GM10248 (cell line): ENCODE measurements around the gene EXOC3.
A peak's percentile ranks its signal among the peaks of the same experiment; 100 is the strongest.
"Not testable (repeated sequence)": the region's sequence is repeated elsewhere in the genome, so short reads cannot be mapped to it uniquely, and the experiment has no call there.

Source experiments
- CTCF ChIA-PET: fragments of 300-600 bp; sonication (Branson Sonifier 250); formaldehyde crosslinking; extraction: SDS; loops from one replicate; lab custom pipeline; 2021; ENCODE audit warnings: antibody characterized with exemption; lab: Yijun Ruan, JAX
- POLR2A ChIA-PET: fragments of 350-650 bp; sonication (Branson Sonifier 250); formaldehyde crosslinking; extraction: SDS; loops from one replicate; lab custom pipeline; 2020; ENCODE audit warnings: antibody characterized with exemption; lab: Yijun Ruan, JAX
- DNase-seq: peaks from one replicate; pipeline ENCODE4 v3.0.0; 2012; ENCODE audit errors: extremely low spot score
- TF ChIP-seq, protein P1 (sequence below): IDR thresholded peaks from 2 replicates; pipeline ENCODE4 v1.5.1; 2012; ENCODE audit warnings: mild to moderate bottlenecking, low read depth; ENCODE audit errors: extremely low read depth, missing control alignments, control extremely low read depth

EXOC3 gene

DNA sequence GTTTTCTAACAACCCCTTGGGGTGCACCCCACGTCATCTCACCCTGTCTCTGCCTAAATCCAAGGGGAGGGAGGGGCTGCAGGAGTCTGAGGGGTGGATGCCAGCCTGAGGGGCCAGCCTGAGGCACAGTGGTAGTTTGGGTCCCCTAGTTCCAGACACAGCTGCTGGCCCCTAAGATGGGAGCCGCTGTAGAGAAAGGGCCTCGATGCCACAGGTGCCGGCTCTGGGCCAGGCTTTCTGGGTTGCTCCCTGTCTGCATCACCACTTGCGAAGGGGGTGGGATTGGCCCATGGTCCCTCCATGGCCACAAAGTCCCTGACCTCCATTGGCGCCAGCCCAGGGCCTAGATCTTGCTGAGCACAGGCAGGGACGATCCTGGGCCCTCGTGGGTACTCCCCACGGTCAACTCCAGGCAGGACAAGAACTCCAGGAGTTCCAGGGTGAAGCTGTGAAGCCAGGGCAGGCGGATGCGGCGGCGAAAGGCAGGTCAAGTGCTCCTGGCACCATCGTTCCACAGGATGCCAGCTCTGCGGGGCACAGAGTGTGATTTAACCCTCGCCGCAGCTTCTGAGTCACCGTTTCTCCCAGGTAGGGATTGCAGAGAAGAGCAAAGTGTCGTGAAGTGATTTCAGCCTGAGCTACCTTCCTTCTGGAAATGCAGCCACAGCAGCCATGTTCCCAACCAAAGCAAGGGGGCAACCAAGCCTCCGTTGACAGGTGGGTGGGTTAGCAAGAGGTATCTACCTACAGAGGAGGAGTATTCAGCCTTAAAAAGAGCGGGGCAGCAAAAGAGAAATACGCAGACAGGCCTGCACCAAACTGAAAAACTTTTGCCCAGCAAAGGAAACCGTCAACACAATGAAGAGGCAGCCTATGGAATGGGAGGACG lies 41.6 kb upstream of the EXOC3 start:
- TF ChIP-seq, protein P1, sequence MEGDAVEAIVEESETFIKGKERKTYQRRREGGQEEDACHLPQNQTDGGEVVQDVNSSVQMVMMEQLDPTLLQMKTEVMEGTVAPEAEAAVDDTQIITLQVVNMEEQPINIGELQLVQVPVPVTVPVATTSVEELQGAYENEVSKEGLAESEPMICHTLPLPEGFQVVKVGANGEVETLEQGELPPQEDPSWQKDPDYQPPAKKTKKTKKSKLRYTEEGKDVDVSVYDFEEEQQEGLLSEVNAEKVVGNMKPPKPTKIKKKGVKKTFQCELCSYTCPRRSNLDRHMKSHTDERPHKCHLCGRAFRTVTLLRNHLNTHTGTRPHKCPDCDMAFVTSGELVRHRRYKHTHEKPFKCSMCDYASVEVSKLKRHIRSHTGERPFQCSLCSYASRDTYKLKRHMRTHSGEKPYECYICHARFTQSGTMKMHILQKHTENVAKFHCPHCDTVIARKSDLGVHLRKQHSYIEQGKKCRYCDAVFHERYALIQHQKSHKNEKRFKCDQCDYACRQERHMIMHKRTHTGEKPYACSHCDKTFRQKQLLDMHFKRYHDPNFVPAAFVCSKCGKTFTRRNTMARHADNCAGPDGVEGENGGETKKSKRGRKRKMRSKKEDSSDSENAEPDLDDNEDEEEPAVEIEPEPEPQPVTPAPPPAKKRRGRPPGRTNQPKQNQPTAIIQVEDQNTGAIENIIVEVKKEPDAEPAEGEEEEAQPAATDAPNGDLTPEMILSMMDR = no peak
- POLR2A ChIA-PET = no interaction called here
- CTCF ChIA-PET = interaction anchor here (1.4 to 3.1 kb wide), 2 partner anchors 9 to 85 kb away, joined by 4 to 8 read pairs; no protein-coding TSS in a partner anchor
- DNase-seq = peak; percentile 16

DNA sequence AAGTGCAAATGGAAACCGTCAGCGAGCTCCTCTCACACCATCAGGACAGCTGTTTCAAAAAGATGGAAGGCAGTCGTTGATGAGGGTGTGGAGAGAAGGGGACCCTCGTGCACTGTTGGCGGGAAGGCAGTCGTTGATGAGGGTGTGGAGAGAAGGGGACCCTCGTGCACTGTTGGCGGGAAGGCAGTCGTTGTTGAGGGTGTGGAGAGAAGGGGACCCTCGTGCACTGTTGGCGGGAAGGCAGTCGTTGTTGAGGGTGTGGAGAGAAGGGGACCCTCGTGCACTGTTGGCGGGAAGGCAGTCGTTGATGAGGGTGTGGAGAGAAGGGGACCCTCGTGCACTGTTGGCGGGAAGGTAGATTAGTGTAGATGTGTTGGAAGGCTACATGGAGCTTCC lies 40.8 kb upstream of the EXOC3 start:
- CTCF ChIA-PET = interaction anchor here (1.0 to 3.1 kb wide), 6 partner anchors 9 to 86 kb away, joined by 3 to 8 read pairs (median 4); no protein-coding TSS in a partner anchor
- DNase-seq, POLR2A ChIA-PET: not testable (repeated sequence)

DNA sequence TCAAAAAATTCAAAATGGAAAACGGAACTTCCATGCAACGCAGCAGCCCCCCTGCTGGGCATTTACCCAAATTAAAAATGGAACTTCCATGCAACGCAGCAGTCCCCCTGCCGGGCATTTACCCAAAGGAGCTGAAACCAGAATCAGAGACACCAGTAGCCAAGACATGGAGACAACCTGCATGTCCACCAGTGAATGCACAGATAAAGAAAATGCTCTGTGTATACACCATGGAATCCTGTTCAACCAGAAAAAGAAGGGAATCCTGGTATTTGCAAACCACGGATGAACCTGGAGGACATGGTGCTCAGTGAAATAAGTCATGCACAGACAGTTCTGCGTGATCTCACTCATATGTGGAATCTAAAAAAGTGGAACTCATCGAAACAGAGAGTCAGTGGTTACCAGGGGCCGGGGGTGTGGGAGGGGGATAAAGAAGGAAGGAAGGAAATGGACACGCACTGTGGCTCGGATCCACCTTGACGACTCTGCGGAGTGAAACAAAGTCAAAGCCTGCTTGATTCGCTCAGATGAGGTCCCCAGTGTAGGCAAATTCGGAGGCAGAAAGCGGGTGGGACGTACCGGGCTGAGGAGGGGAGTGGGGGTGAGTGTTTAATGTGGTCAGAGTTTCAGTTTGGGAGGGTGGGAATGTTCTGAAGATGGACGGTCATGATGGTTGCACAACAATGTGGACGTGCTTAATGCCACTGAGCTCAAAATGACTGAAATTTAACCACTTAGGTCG lies 40.2 kb upstream of the EXOC3 start:
- TF ChIP-seq, protein P1 = no peak
- POLR2A ChIA-PET = interaction anchor here (0.7 kb wide), 1 partner anchor 74 kb away, joined by 3 read pairs; no protein-coding TSS in a partner anchor
- peak; percentile 67 for DNase-seq
- CTCF ChIA-PET = interaction anchor here (0.8 to 3.1 kb wide), 8 partner anchors 10 to 86 kb away, joined by 3 to 8 read pairs (median 4); no protein-coding TSS in a partner anchor

DNA sequence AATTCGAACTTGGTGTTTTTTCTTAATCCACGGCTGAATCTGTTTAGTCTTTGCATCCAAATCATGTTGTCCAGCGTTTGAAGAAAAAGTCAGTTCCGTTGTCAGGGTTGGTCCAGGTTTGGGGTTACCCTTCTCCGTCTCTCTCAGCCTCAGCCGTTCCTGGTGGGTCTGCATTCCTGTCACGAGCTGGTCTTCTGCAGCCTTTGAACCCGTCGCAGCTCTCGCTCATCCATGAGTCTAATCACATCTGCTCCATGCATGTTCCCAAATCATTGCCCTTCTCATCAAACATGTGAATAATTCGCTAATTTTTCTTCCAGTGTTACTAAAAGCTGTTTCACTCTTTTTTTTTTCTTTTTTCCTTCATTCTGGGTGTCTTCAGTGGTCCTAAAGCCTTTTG lies 39.0 kb upstream of the EXOC3 start:
- ChIA-PET CTCF (interaction anchor here (0.8 to 3.1 kb wide), 6 partner anchors 14 to 87 kb away, joined by 3 to 8 read pairs (median 4); no protein-coding TSS in a partner anchor), POLR2A (interaction anchor here (1.3 kb wide), 1 partner anchor 21 kb away, joined by 3 read pairs; no protein-coding TSS in a partner anchor)
- TF ChIP-seq, protein P1 = no peak
- DNase-seq = no peak

DNA sequence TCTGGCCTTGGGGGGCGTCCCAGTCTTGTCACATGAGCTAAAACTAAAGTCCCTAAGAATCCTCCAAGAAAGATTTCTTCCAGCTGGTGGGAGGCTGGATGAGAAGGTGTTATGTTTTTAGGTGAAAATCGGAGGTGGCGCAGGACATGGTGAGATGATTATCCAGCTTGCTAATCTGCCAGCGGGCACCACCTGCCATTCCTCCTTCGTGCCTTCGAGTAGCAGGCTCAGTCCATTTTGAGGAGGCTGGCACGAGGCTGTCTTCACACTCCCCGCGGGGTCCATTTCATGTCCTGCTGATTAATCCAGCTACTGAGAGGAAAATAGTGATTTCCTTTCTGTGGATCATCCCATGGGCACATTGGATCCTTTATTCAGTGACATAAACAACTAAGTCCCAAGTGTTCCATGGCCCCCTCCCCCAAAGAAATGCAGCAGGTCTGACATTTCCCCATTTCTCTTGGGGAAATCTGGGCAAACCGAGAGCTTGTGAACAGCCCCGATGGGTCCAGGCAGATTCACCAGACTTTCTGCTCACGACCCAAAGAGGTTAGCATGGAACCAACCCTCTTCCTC lies 38.2 kb upstream of the EXOC3 start:
- CTCF ChIA-PET = interaction anchor here (0.9 to 1.6 kb wide), 6 partner anchors 13 to 84 kb away, joined by 3 to 7 read pairs (median 3); no protein-coding TSS in a partner anchor

DNA sequence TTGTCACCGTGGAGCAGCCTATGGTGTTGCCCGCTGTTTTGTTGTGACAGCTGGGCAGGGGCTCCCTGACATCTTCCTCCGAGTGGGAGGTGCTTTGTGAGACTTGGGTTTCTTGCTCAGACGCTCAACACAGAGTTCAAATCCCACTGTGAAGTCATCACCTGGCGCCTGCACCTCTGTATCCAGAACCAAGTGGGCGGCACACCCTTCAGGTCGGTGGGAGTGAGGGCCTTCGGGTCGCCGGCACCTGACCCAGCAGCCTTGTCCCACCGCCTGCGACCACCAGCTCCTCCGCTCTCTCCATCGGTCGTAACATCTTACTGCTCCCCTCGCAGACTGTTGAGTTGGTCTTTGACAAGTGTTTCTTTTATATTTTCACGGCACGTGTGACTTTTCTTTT lies 37.6 kb upstream of the EXOC3 start:
- no peak for DNase-seq
- ChIA-PET CTCF (interaction anchor here (0.9 to 1.6 kb wide), 4 partner anchors 13 to 85 kb away, joined by 3 to 7 read pairs (median 4); no protein-coding TSS in a partner anchor), POLR2A (no interaction called here)
- TF ChIP-seq, protein P1 = no peak

More for the DNA sequence above, 38.2 kb upstream of the EXOC3 start:
- POLR2A ChIA-PET = interaction anchor here (1.3 kb wide), 1 partner anchor 20 kb away, joined by 3 read pairs; no protein-coding TSS in a partner anchor
- no peak for DNase-seq
- TF ChIP-seq, protein P1 = no peak
